Measurements from ENCODE around the gene S1PR4. TPM values are rescaled to one million over a fixed set of nuclear protein-coding genes. Genes with fewer than 3 reads are reported as not detected.
A peak's percentile ranks its signal among the peaks of the same experiment; 100 is the strongest.
"Not testable (repeated sequence)": the region's sequence is repeated elsewhere in the genome, so short reads cannot be mapped to it uniquely, and the experiment has no call there.

S1PR4 gene
- total RNA-seq, 2 experiments from 2014 or later: 32.7 to 34.0 TPM

DNA sequence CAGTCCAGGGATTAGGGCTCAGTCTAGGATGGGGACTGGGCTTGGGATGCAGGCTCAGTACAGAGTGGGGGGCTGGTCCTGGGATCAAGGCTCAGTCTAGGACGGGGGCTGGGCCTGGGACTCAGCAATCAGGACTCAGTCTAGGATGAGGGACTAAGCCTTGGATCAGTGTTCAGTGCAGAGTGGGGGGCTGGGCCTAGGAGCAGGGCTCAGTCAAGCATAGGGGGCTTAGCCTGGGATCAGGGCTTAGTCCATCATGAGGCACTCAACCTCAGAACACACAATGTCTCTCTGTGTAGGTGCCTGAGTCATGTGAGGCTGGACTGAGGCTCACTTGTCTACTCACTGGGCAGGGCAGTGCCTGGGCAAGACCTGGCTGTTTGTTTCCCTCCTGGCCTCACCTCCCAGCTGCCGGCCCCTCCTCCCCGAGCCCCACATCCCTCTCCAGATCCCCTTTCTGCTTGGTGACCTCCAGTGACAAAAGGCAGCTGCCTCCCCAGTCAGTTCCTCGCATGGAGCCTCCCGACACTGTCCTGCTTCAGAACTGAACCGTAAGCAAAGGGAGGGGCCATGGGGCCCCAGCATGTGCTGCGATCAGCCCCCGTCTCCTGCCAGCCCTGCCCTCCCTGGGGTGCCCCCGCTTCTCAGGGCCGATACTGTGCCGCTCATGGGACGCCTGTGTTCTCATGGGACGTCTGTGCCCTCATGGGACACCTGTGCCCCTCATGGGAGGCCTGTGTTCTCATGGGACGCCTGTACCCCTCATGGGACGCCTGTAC is 6.5 kb upstream of the S1PR4 start:
- Mint-ChIP-seq H3K27me3 (no peaks in the 10 kb centered on the region), H3K4me3 (no peak overlapping the region), H3K27ac (peak overlapping the region; percentile 42), H3K36me3 (peaks cover 3% of the 10 kb centered on the region), H3K9me3 (no peaks in the 10 kb centered on the region), H3K4me1 (ENCODE audit: low read depth) (peaks cover 14% of the 10 kb centered on the region)
- ChIA-PET CTCF (interaction anchor here (1.6 kb wide), 1 partner anchor 222 kb away, joined by 4 read pairs; no protein-coding TSS in a partner anchor), POLR2A (interaction anchor here (1.3 to 1.4 kb wide), 2 partner anchors 12 to 20 kb away, joined by 3 to 4 read pairs; no protein-coding TSS in a partner anchor)
- intact Hi-C loops (cut with micrococcal nuclease): no loop called here
- DNase-seq: no peak

DNA sequence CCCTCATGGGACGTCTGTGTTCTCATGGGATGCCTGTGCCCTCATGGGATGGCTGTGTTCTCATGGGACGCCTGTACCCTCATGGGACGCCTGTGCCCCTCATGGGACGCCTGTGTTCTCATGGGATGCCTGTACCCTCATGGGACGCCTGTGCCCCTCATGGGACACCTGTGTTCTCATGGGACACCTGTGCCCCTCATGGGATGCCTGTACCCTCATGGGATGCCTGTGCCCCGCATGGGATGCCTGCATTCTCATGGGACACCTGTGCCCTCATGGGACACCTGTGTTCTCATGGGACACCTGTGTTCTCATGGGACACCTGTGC is 5.9 kb upstream of the S1PR4 start:
- peaks cover 18% of the 10 kb centered on the region for H3K4me1 Mint-ChIP-seq (ENCODE audit: low read depth)
- intact Hi-C loops (cut with micrococcal nuclease); H3K27ac Mint-ChIP-seq; CTCF ChIA-PET; H3K36me3 Mint-ChIP-seq; H3K9me3 Mint-ChIP-seq; H3K4me3 Mint-ChIP-seq; H3K27me3 Mint-ChIP-seq; POLR2A ChIA-PET; DNase-seq: not testable (repeated sequence)

GRCh38 chr19:3175781-3176714 is 2.5 kb upstream of the S1PR4 start:
- ChIA-PET POLR2A (interaction anchor here (1.0 kb wide), 1 partner anchor 95 kb away, joined by 3 read pairs; no protein-coding TSS in a partner anchor), CTCF (interaction anchor here (0.9 to 1.1 kb wide), 3 partner anchors 13 to 140 kb away, joined by 3 read pairs; no protein-coding TSS in a partner anchor)
- Mint-ChIP-seq H3K27ac (peak overlapping the region; percentile 90), H3K36me3 (peaks cover 23% of the 10 kb centered on the region), H3K9me3 (no peaks in the 10 kb centered on the region), H3K27me3 (no peaks in the 10 kb centered on the region), H3K4me3 (peak overlapping the region; percentile 74), H3K4me1 (ENCODE audit: low read depth) (peaks cover 20% of the 10 kb centered on the region)
- peak; percentile 53 for DNase-seq
- intact Hi-C loops (cut with micrococcal nuclease): no loop called here

GRCh38 chr19:3176715-3177501 is 1.7 kb upstream of the S1PR4 start:
- intact Hi-C loops (cut with micrococcal nuclease): no loop called here
- DNase-seq: peak; percentile 84
- Mint-ChIP-seq H3K9me3 (no peaks in the 10 kb centered on the region), H3K27me3 (no peaks in the 10 kb centered on the region), H3K27ac (peak overlapping the region; percentile 90), H3K4me1 (ENCODE audit: low read depth) (peaks cover 23% of the 10 kb centered on the region), H3K4me3 (peak overlapping the region; percentile 74), H3K36me3 (peaks cover 24% of the 10 kb centered on the region)
- ChIA-PET POLR2A (interaction anchor here (0.6 kb wide), 2 partner anchors 48 to 1958 kb away, joined by 3 to 4 read pairs; no protein-coding TSS in a partner anchor), CTCF (interaction anchor here (0.6 to 1.1 kb wide), 3 partner anchors 13 to 141 kb away, joined by 3 read pairs; no protein-coding TSS in a partner anchor)

- Mint-ChIP-seq H3K9me3 (no peaks in the 10 kb centered on the region), H3K27ac (peak overlapping the region; percentile 97), H3K4me1 (ENCODE audit: low read depth) (peaks cover 37% of the 10 kb centered on the region), H3K27me3 (no peaks in the 10 kb centered on the region), H3K4me3 (peak overlapping the region; percentile 98), H3K36me3 (peaks cover 26% of the 10 kb centered on the region)
- DNase-seq: peak; percentile 49
- CTCF ChIA-PET: interaction anchor here (0.6 kb wide), 1 partner anchor 26 kb away, joined by 3 read pairs; no protein-coding TSS in a partner anchor
- POLR2A ChIA-PET: no interaction called here
- intact Hi-C loops (cut with micrococcal nuclease): loop anchor here (2.0 kb wide), 1 partner anchor 46 kb away; no protein-coding TSS in a partner anchor
Observed at GRCh38 chr19:3178973-3179738, 587 bp downstream of the S1PR4 start.

DNA sequence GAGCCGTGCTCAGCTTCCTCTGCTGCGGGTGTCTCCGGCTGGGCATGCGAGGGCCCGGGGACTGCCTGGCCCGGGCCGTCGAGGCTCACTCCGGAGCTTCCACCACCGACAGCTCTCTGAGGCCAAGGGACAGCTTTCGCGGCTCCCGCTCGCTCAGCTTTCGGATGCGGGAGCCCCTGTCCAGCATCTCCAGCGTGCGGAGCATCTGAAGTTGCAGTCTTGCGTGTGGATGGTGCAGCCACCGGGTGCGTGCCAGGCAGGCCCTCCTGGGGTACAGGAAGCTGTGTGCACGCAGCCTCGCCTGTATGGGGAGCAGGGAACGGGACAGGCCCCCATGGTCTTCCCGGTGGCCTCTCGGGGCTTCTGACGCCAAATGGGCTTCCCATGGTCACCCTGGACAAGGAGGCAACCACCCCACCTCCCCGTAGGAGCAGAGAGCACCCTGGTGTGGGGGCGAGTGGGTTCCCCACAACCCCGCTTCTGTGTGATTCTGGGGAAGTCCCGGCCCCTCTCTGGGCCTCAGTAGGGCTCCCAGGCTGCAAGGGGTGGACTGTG is 1.2 kb downstream of the S1PR4 start:
- no peaks in the 10 kb centered on the region for H3K9me3 Mint-ChIP-seq
- peaks cover 44% of the 10 kb centered on the region for H3K4me1 Mint-ChIP-seq (ENCODE audit: low read depth)
- DNase-seq: peak; percentile 69
- intact Hi-C loops (cut with micrococcal nuclease): loop anchor here (2.0 kb wide), 1 partner anchor 47 kb away; no protein-coding TSS in a partner anchor
- CTCF ChIA-PET: interaction anchor here (0.6 kb wide), 1 partner anchor 27 kb away, joined by 3 read pairs; no protein-coding TSS in a partner anchor
- POLR2A ChIA-PET: no interaction called here
- H3K27me3 Mint-ChIP-seq: no peaks in the 10 kb centered on the region
- peaks cover 26% of the 10 kb centered on the region for H3K36me3 Mint-ChIP-seq
- peak overlapping the region; percentile 98 for H3K4me3 Mint-ChIP-seq
- H3K27ac Mint-ChIP-seq: peak overlapping the region; percentile 97

GRCh38 chr19:3183721-3184641 is 5.4 kb downstream of the S1PR4 start:
- Mint-ChIP-seq H3K36me3 (peaks cover 29% of the 10 kb centered on the region), H3K4me1 (ENCODE audit: low read depth) (peaks cover 52% of the 10 kb centered on the region), H3K27me3 (no peaks in the 10 kb centered on the region), H3K4me3 (peak overlapping the region; percentile 97), H3K27ac (peak overlapping the region; percentile 71), H3K9me3 (no peaks in the 10 kb centered on the region)
- no peak for DNase-seq
- intact Hi-C loops (cut with micrococcal nuclease): loop anchor here (2.0 kb wide), 2 partner anchors 29 to 233 kb away; no protein-coding TSS in a partner anchor
- ChIA-PET POLR2A (interaction anchor here (1.0 kb wide), 1 partner anchor 13 kb away, joined by 3 read pairs; no protein-coding TSS in a partner anchor), CTCF (interaction anchor here (0.5 to 1.4 kb wide), 4 partner anchors 22 to 234 kb away, joined by 3 to 5 read pairs (median 4); no protein-coding TSS in a partner anchor)

DNA sequence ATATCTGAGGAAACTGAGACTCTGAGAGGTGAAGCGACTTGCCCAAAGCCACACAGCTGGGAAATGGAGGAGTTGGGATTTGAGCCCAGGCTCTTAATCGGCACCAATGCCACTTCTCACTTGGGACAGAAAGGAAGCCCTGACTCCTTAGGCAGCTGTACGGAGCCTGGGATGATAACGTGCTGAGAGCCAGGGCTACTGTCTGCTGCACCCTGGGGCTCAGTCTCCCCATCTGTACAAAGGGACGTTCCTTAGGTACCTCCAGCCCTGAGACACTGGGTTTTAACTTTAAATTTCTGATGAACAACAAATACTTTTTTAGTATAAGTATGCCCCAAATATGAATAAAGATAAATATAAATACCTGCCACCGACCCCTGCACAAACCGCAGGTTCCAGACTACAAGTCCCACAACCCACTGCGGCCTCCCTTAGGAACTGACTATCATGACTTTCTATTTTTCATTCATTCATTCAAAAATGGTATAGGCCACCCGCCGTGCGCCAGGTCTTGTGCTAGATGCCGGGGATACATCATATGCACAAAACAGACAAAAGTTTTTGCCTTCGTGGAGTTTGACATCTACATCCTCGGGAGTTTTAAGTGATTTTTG is 6.4 kb downstream of the S1PR4 start:
- DNase-seq: peak; percentile 79
- Mint-ChIP-seq H3K4me3 (peak overlapping the region; percentile 97), H3K4me1 (ENCODE audit: low read depth) (peaks cover 56% of the 10 kb centered on the region), H3K9me3 (no peaks in the 10 kb centered on the region), H3K27ac (peak overlapping the region; percentile 99), H3K36me3 (peaks cover 20% of the 10 kb centered on the region), H3K27me3 (no peaks in the 10 kb centered on the region)
- intact Hi-C loops (cut with micrococcal nuclease): loop anchor here (1.0 to 2.0 kb wide), 3 partner anchors 30 to 402 kb away; partner anchors contain the start of gene SGTA
- CTCF ChIA-PET: interaction anchor here (0.5 to 1.7 kb wide), 5 partner anchors 23 to 120 kb away, joined by 3 to 5 read pairs (median 3); no protein-coding TSS in a partner anchor
- POLR2A ChIA-PET: no interaction called here

- H3K27ac Mint-ChIP-seq: peak within 1 kb of the TSS; percentile 99
- intact Hi-C loops (cut with micrococcal nuclease): loop anchor here (1.0 to 2.0 kb wide), 3 partner anchors 31 to 402 kb away; partner anchors contain the start of gene SGTA
- peaks cover 14% of the 10 kb centered on the region for H3K36me3 Mint-ChIP-seq
- no peaks in the 10 kb centered on the region for H3K9me3 Mint-ChIP-seq
- DNase-seq: peak; percentile 94
- H3K4me3 Mint-ChIP-seq: peak within 1 kb of the TSS; percentile 97
- POLR2A ChIA-PET: interaction anchor here (1.0 kb wide), 1 partner anchor 41 kb away, joined by 4 read pairs; no protein-coding TSS in a partner anchor
- no peaks in the 10 kb centered on the region for H3K27me3 Mint-ChIP-seq
- peaks cover 56% of the 10 kb centered on the region for H3K4me1 Mint-ChIP-seq (ENCODE audit: low read depth)
- CTCF ChIA-PET: interaction anchor here (0.8 to 1.7 kb wide), 2 partner anchors 77 to 119 kb away, joined by 3 to 5 read pairs; no protein-coding TSS in a partner anchor
Observed at GRCh38 chr19:3185461-3186159, 7.0 kb downstream of the S1PR4 start, which contains the start of gene NCLN. Gene NCLN (plus strand): TSS chr19:3185930. CDS start chr19:3186031, 101 bp downstream.

All from activated CD4-positive, alpha-beta memory T cell treated with anti-CD3 and anti-CD28 coated beads for 36 hours (primary cell).